WTC11 (cell line): Measurements from ENCODE around the gene BOD1L2. TPM values are rescaled to one million over a fixed set of nuclear protein-coding genes. Genes with fewer than 3 reads are reported as not detected.

Source experiments
- ATAC-seq: fragments of 200-7000 bp; cut with Tn5 transposase; 2 replicates; pipeline ENCODE4 v1.10.0; 2021; ENCODE audit warnings: mild to moderate bottlenecking, moderate library complexity
- CTCF ChIA-PET: fragments of 300-600 bp; sonication (Branson Sonifier 250); formaldehyde crosslinking; loops from one replicate; lab custom pipeline; 2021; ENCODE audit warnings: antibody characterized with exemption; lab: Charles Lee
- POLR2A ChIA-PET: fragments of 350-600 bp; sonication (Branson Sonifier 250); formaldehyde crosslinking; loops from one replicate; lab custom pipeline; 2021; ENCODE audit warnings: antibody characterized with exemption; lab: Charles Lee
- DNase-seq: peaks from one replicate; pipeline ENCODE4 v3.0.0; 2021; ENCODE audit warnings: low spot score
- H3K27ac Mint-ChIP-seq: 2 replicates; pipeline ENCODE4 v1.8.0; 2021; ENCODE audit warnings: mixed read lengths
- H3K27me3 Mint-ChIP-seq: 2 replicates; pipeline ENCODE4 v1.8.0; 2021; ENCODE audit warnings: low read depth, mild to moderate bottlenecking, moderate library complexity, mixed read lengths
- H3K36me3 Mint-ChIP-seq: 2 replicates; pipeline ENCODE4 v1.8.0; 2021; ENCODE audit warnings: mixed read lengths
- H3K4me1 Mint-ChIP-seq: 2 replicates; pipeline ENCODE4 v1.8.0; 2022; ENCODE audit warnings: mixed read lengths
- H3K4me3 Mint-ChIP-seq: 2 replicates; pipeline ENCODE4 v1.8.0; 2021; ENCODE audit warnings: mild to moderate bottlenecking, moderate library complexity, mixed read lengths
- H3K9me3 Mint-ChIP-seq: 2 replicates; pipeline ENCODE4 v1.8.0; 2021; ENCODE audit warnings: mixed read lengths
- ATF6 ChIP-seq: sonication (generic); formaldehyde crosslinking; IDR thresholded peaks from 2 replicates; pipeline ENCODE4 v1.8.1; 2023; ENCODE audit warnings: mild to moderate bottlenecking, missing genetic modification reagents
- EMX1 ChIP-seq: fragments of 250-450 bp; sonication (Bioruptor Pico); IDR thresholded peaks from 2 replicates; pipeline ENCODE4 v1.8.0; 2021; ENCODE audit warnings: mild to moderate bottlenecking
- FOXJ3 ChIP-seq: sonication (generic); formaldehyde crosslinking; IDR thresholded peaks from 2 replicates; pipeline ENCODE4 v1.9.0; 2021; ENCODE audit warnings: missing genetic modification reagents, mild to moderate bottlenecking, borderline replicate concordance
- FOXK1 ChIP-seq: sonication (generic); formaldehyde crosslinking; IDR thresholded peaks from 2 replicates; pipeline ENCODE4 v1.8.0; 2022; ENCODE audit warnings: mild to moderate bottlenecking, moderate library complexity, missing genetic modification reagents
- GABPB1 ChIP-seq: sonication (generic); formaldehyde crosslinking; IDR thresholded peaks from 2 replicates; pipeline ENCODE4 v1.8.1; 2023; ENCODE audit warnings: mild to moderate bottlenecking, missing genetic modification reagents
- IRF2 ChIP-seq: sonication (generic); formaldehyde crosslinking; IDR thresholded peaks from 2 replicates; pipeline ENCODE4 v1.8.0; 2022; ENCODE audit warnings: low read depth, missing genetic modification reagents, borderline replicate concordance
- MAX ChIP-seq: sonication (generic); formaldehyde crosslinking; IDR thresholded peaks from 2 replicates; pipeline ENCODE4 v1.8.0; 2022; ENCODE audit warnings: mild to moderate bottlenecking, missing genetic modification reagents
- SMAD4 ChIP-seq: sonication (generic); formaldehyde crosslinking; IDR thresholded peaks from 2 replicates; pipeline ENCODE4 v1.8.0; 2022; ENCODE audit warnings: mild to moderate bottlenecking, missing genetic modification reagents
- ZNF219 ChIP-seq: sonication (generic); formaldehyde crosslinking; IDR thresholded peaks from 2 replicates; pipeline ENCODE4 v1.8.0; 2023; ENCODE audit warnings: missing genetic modification reagents, mild to moderate bottlenecking, borderline replicate concordance
- ZNF317 ChIP-seq: sonication (generic); formaldehyde crosslinking; IDR thresholded peaks from 2 replicates; pipeline ENCODE4 v1.8.1; 2023; ENCODE audit warnings: low read depth, mild to moderate bottlenecking, moderate library complexity, missing genetic modification reagents, borderline replicate concordance
- ZNF671 ChIP-seq: fragments of 250-450 bp; sonication (Bioruptor Pico); IDR thresholded peaks from 2 replicates; pipeline ENCODE4 v1.8.0; 2021; ENCODE audit warnings: mild to moderate bottlenecking
- total RNA-seq: library from RNA; stranded (reverse); gene quantifications from 3 replicates; pipeline ENCODE4 v1.2.3, GENCODE V29; 2021
- TF ChIP-seq, protein P1 (sequence below): sonication (generic); formaldehyde crosslinking; IDR thresholded peaks from 2 replicates; pipeline ENCODE4 v1.8.1; 2023; ENCODE audit warnings: mild to moderate bottlenecking, missing genetic modification reagents, moderate library complexity
- TF ChIP-seq, protein P2 (sequence below): sonication (generic); formaldehyde crosslinking; IDR thresholded peaks from 2 replicates; pipeline ENCODE4 v1.8.0; 2022; ENCODE audit warnings: mild to moderate bottlenecking, missing genetic modification reagents
- TF ChIP-seq, protein P3 (sequence below): fragments of 250-450 bp; sonication (Bioruptor Pico); IDR thresholded peaks from 2 replicates; pipeline ENCODE4 v1.8.0; 2021; ENCODE audit warnings: mild to moderate bottlenecking
- TF ChIP-seq, protein P4 (sequence below): sonication (generic); formaldehyde crosslinking; IDR thresholded peaks from 2 replicates; pipeline ENCODE4 v1.8.0; 2023; ENCODE audit warnings: missing genetic modification reagents, mild to moderate bottlenecking, borderline replicate concordance
- TF ChIP-seq, protein P5 (sequence below): fragments of 250-450 bp; sonication (Bioruptor Pico); IDR thresholded peaks from 2 replicates; pipeline ENCODE4 v1.9.0; 2021; ENCODE audit warnings: mild to moderate bottlenecking, borderline replicate concordance
- TF ChIP-seq, protein P6 (sequence below): fragments of 250-450 bp; sonication (Bioruptor Pico); IDR thresholded peaks from 2 replicates; pipeline ENCODE4 v1.9.0; 2021; ENCODE audit warnings: mild to moderate bottlenecking

The BOD1L2 gene
- total RNA-seq, 1 experiment from 2014 or later = not detected

DNA sequence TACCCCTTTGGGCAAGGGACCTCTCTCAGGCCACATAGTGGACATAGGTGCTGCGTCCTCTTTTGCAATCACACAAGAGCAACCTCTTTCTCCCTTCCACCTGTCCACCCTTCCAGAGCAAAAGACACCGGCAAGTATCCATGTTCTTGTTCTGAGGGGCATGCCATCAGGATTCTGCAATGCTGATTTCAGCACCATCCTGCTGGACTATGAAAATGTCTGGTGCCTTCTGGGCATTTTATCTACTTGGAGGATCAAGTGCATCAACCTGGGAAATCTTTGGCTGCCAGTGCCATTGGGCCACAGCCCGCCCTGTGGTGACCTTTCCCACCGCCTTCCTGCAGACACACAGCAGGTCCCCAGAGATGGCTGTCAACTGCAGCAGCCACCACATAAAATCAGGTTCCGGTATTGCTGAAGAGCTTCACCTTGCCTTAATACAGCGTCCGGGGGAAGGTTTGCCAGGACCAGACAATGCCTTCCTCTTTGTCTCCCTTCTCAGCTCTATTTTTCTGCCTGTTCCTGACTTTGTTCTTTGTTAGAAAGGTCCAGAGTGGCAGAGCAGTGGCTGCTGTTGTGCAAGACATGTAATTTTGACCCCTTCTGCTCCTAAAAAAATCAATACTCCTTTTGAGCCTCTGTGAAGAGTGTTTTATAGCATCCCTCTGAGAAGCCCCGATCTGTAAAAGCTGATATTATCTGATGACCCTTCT is 18.5 kb upstream of the BOD1L2 start:
- Mint-ChIP-seq H3K27ac (no peak overlapping the region), H3K4me3 (no peak overlapping the region), H3K36me3 (no peaks in the 10 kb centered on the region), H3K9me3 (no peaks in the 10 kb centered on the region), H3K4me1 (peaks cover 21% of the 10 kb centered on the region), H3K27me3 (no peaks in the 10 kb centered on the region)
- POLR2A ChIA-PET = no interaction called here
- DNase-seq (no peak), ATAC-seq (no peak)
- CTCF ChIA-PET = interaction anchor here (0.9 kb wide), 1 partner anchor 23 kb away, joined by 3 read pairs; no protein-coding TSS in a partner anchor
- TF ChIP-seq, protein P1, sequence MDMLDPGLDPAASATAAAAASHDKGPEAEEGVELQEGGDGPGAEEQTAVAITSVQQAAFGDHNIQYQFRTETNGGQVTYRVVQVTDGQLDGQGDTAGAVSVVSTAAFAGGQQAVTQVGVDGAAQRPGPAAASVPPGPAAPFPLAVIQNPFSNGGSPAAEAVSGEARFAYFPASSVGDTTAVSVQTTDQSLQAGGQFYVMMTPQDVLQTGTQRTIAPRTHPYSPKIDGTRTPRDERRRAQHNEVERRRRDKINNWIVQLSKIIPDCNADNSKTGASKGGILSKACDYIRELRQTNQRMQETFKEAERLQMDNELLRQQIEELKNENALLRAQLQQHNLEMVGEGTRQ (CRISPR knock-in tag) = no peak
- TF ChIP-seq, protein P2, sequence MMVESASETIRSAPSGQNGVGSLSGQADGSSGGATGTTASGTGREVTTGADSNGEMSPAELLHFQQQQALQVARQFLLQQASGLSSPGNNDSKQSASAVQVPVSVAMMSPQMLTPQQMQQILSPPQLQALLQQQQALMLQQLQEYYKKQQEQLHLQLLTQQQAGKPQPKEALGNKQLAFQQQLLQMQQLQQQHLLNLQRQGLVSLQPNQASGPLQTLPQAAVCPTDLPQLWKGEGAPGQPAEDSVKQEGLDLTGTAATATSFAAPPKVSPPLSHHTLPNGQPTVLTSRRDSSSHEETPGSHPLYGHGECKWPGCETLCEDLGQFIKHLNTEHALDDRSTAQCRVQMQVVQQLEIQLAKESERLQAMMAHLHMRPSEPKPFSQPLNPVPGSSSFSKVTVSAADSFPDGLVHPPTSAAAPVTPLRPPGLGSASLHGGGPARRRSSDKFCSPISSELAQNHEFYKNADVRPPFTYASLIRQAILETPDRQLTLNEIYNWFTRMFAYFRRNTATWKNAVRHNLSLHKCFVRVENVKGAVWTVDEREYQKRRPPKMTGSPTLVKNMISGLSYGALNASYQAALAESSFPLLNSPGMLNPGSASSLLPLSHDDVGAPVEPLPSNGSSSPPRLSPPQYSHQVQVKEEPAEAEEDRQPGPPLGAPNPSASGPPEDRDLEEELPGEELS (CRISPR knock-in tag) = no peak
- TF ChIP-seq MAX (CRISPR knock-in tag) (no peak), IRF2 (CRISPR knock-in tag) (no peak), SMAD4 (CRISPR knock-in tag) (no peak), ATF6 (CRISPR knock-in tag) (no peak), GABPB1 (CRISPR knock-in tag) (no peak), ZNF219 (no peak), FOXJ3 (CRISPR knock-in tag) (no peak), EMX1 (CRISPR knock-in tag) (no peak), ZNF317 (CRISPR knock-in tag) (no peak), FOXK1 (CRISPR knock-in tag) (no peak), ZNF671 (CRISPR knock-in tag) (no peak)
- TF ChIP-seq, protein P3, sequence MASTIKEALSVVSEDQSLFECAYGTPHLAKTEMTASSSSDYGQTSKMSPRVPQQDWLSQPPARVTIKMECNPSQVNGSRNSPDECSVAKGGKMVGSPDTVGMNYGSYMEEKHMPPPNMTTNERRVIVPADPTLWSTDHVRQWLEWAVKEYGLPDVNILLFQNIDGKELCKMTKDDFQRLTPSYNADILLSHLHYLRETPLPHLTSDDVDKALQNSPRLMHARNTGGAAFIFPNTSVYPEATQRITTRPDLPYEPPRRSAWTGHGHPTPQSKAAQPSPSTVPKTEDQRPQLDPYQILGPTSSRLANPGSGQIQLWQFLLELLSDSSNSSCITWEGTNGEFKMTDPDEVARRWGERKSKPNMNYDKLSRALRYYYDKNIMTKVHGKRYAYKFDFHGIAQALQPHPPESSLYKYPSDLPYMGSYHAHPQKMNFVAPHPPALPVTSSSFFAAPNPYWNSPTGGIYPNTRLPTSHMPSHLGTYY (CRISPR knock-in tag) = no peak
- TF ChIP-seq, protein P4, sequence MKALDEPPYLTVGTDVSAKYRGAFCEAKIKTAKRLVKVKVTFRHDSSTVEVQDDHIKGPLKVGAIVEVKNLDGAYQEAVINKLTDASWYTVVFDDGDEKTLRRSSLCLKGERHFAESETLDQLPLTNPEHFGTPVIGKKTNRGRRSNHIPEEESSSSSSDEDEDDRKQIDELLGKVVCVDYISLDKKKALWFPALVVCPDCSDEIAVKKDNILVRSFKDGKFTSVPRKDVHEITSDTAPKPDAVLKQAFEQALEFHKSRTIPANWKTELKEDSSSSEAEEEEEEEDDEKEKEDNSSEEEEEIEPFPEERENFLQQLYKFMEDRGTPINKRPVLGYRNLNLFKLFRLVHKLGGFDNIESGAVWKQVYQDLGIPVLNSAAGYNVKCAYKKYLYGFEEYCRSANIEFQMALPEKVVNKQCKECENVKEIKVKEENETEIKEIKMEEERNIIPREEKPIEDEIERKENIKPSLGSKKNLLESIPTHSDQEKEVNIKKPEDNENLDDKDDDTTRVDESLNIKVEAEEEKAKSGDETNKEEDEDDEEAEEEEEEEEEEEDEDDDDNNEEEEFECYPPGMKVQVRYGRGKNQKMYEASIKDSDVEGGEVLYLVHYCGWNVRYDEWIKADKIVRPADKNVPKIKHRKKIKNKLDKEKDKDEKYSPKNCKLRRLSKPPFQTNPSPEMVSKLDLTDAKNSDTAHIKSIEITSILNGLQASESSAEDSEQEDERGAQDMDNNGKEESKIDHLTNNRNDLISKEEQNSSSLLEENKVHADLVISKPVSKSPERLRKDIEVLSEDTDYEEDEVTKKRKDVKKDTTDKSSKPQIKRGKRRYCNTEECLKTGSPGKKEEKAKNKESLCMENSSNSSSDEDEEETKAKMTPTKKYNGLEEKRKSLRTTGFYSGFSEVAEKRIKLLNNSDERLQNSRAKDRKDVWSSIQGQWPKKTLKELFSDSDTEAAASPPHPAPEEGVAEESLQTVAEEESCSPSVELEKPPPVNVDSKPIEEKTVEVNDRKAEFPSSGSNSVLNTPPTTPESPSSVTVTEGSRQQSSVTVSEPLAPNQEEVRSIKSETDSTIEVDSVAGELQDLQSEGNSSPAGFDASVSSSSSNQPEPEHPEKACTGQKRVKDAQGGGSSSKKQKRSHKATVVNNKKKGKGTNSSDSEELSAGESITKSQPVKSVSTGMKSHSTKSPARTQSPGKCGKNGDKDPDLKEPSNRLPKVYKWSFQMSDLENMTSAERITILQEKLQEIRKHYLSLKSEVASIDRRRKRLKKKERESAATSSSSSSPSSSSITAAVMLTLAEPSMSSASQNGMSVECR (CRISPR knock-in tag) = no peak
- TF ChIP-seq, protein P5, sequence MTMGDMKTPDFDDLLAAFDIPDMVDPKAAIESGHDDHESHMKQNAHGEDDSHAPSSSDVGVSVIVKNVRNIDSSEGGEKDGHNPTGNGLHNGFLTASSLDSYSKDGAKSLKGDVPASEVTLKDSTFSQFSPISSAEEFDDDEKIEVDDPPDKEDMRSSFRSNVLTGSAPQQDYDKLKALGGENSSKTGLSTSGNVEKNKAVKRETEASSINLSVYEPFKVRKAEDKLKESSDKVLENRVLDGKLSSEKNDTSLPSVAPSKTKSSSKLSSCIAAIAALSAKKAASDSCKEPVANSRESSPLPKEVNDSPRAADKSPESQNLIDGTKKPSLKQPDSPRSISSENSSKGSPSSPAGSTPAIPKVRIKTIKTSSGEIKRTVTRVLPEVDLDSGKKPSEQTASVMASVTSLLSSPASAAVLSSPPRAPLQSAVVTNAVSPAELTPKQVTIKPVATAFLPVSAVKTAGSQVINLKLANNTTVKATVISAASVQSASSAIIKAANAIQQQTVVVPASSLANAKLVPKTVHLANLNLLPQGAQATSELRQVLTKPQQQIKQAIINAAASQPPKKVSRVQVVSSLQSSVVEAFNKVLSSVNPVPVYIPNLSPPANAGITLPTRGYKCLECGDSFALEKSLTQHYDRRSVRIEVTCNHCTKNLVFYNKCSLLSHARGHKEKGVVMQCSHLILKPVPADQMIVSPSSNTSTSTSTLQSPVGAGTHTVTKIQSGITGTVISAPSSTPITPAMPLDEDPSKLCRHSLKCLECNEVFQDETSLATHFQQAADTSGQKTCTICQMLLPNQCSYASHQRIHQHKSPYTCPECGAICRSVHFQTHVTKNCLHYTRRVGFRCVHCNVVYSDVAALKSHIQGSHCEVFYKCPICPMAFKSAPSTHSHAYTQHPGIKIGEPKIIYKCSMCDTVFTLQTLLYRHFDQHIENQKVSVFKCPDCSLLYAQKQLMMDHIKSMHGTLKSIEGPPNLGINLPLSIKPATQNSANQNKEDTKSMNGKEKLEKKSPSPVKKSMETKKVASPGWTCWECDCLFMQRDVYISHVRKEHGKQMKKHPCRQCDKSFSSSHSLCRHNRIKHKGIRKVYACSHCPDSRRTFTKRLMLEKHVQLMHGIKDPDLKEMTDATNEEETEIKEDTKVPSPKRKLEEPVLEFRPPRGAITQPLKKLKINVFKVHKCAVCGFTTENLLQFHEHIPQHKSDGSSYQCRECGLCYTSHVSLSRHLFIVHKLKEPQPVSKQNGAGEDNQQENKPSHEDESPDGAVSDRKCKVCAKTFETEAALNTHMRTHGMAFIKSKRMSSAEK (CRISPR knock-in tag) = no peak
- TF ChIP-seq, protein P6, sequence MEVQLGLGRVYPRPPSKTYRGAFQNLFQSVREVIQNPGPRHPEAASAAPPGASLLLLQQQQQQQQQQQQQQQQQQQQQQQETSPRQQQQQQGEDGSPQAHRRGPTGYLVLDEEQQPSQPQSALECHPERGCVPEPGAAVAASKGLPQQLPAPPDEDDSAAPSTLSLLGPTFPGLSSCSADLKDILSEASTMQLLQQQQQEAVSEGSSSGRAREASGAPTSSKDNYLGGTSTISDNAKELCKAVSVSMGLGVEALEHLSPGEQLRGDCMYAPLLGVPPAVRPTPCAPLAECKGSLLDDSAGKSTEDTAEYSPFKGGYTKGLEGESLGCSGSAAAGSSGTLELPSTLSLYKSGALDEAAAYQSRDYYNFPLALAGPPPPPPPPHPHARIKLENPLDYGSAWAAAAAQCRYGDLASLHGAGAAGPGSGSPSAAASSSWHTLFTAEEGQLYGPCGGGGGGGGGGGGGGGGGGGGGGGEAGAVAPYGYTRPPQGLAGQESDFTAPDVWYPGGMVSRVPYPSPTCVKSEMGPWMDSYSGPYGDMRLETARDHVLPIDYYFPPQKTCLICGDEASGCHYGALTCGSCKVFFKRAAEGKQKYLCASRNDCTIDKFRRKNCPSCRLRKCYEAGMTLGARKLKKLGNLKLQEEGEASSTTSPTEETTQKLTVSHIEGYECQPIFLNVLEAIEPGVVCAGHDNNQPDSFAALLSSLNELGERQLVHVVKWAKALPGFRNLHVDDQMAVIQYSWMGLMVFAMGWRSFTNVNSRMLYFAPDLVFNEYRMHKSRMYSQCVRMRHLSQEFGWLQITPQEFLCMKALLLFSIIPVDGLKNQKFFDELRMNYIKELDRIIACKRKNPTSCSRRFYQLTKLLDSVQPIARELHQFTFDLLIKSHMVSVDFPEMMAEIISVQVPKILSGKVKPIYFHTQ (CRISPR knock-in tag) = no peak
